ENCODE data around the gene PPIF.

DNA sequence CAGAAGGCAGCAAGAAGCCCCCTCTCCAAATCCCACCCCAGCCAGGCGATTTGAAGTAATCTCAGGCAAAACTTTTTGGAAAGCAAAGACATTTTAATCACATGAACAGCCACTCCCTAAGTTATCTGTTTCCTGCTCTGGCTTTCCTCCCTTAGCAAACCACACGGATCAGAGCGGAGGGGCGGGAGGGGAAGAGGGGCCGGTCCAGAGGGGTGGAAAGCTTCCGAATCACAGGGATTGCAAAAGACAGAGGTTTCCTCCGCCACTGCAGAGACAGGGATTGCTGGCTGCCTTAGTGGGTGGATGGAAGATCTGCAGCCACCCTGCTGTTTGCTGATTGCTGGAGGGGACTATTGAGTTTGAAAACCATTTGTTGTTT, 57.0 kb downstream of the PPIF start:
- TF ChIP-seq, protein P1, sequence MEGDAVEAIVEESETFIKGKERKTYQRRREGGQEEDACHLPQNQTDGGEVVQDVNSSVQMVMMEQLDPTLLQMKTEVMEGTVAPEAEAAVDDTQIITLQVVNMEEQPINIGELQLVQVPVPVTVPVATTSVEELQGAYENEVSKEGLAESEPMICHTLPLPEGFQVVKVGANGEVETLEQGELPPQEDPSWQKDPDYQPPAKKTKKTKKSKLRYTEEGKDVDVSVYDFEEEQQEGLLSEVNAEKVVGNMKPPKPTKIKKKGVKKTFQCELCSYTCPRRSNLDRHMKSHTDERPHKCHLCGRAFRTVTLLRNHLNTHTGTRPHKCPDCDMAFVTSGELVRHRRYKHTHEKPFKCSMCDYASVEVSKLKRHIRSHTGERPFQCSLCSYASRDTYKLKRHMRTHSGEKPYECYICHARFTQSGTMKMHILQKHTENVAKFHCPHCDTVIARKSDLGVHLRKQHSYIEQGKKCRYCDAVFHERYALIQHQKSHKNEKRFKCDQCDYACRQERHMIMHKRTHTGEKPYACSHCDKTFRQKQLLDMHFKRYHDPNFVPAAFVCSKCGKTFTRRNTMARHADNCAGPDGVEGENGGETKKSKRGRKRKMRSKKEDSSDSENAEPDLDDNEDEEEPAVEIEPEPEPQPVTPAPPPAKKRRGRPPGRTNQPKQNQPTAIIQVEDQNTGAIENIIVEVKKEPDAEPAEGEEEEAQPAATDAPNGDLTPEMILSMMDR (IDR thresholded peaks at IDR 0.05 in 8 of 11, conservative IDR thresholded peaks at IDR 0.05 in 3 of 11) = no peak
- TF ChIP-seq POLR2AphosphoS5 (IDR thresholded peaks at IDR 0.05) (peak in 2 of 3 donors; percentile 53 to 56), POLR2A (IDR thresholded peaks at IDR 0.05) (no peak)
